ENCODE results near the gene PACSIN1.

DNA sequence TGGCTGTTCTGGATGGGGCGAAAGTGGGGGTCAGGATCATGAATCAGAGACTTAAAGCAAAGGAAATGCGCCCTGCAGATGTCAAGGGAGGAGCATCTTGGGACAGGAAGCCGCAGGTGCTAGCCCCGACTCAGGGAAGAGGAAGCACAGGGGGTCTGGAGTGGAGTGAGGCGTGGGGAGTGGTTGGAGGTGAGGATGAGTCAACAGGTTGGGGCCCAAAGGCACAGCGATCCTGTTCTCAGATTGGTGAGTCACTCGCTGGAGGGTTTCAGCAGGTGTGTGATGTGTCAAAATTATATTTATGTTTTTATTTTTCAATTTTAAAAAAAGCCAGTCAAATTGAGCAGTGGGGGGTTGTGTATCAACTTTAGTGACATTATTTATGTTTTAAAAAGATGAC, 19.0 kb downstream of the PACSIN1 start:
- TF ChIP-seq YY1 (IDR thresholded peaks at IDR 0.05; ENCODE audit: insufficient read depth, insufficient read length) = no peak
- TF ChIP-seq ZNF274 (IDR thresholded peaks at IDR 0.05; ENCODE audit: low read depth, low read length) = no peak
- no peak for TF ChIP-seq SUZ12 (IDR thresholded peaks at IDR 0.05; ENCODE audit: extremely low read depth, insufficient read depth, insufficient read length)
